Nephron progenitor cell (in vitro differentiated cells): Measurements from ENCODE around the gene GAA.

Experiments used
- DNase-seq: peaks from one replicate; pipeline ENCODE4 v3.0.0; 2021
- H3K27ac Mint-ChIP-seq: 2 replicates; pipeline ENCODE4 v1.8.0; 2021; ENCODE audit warnings: mild to moderate bottlenecking, moderate library complexity, mixed read lengths
- H3K27me3 Mint-ChIP-seq: 2 replicates; pipeline ENCODE4 v1.8.0; 2021; ENCODE audit warnings: mild to moderate bottlenecking, low read depth, mixed read lengths; ENCODE audit not compliant: poor library complexity
- H3K36me3 Mint-ChIP-seq: 2 replicates; pipeline ENCODE4 v1.8.0; 2021; ENCODE audit warnings: low read depth, mixed read lengths
- H3K4me1 Mint-ChIP-seq: 2 replicates; pipeline ENCODE4 v1.8.0; 2021; ENCODE audit warnings: mixed read lengths
- H3K4me3 Mint-ChIP-seq: 2 replicates; pipeline ENCODE4 v1.8.0; 2021; ENCODE audit warnings: mild to moderate bottlenecking, moderate library complexity, mixed read lengths
- H3K9me3 Mint-ChIP-seq: 2 replicates; pipeline ENCODE4 v1.8.0; 2021; ENCODE audit warnings: mild to moderate bottlenecking, moderate library complexity, mixed read lengths
- CTCF ChIP-seq: fragments of 200-600 bp; sonication (generic); IDR thresholded peaks from 2 replicates; pipeline ENCODE4 v1.5.0; 2021; ENCODE audit warnings: antibody characterized with exemption

GAA gene

GRCh38 chr17:80119271-80119791 lies 17.9 kb downstream of the GAA start:
- Mint-ChIP-seq H3K27ac (no peak overlapping the region), H3K4me1 (peaks cover 10% of the 10 kb centered on the region), H3K4me3 (no peak overlapping the region), H3K27me3 (peaks cover under 1% of the 10 kb centered on the region), H3K36me3 (peaks cover 24% of the 10 kb centered on the region), H3K9me3 (peaks cover 19% of the 10 kb centered on the region)
- DNase-seq = no peak
- no peak for TF ChIP-seq CTCF

- Mint-ChIP-seq H3K4me3 (no peak overlapping the region), H3K27ac (peak overlapping the region; percentile 42), H3K36me3 (peaks cover 19% of the 10 kb centered on the region), H3K27me3 (peaks cover 4% of the 10 kb centered on the region), H3K4me1 (peaks cover 14% of the 10 kb centered on the region), H3K9me3 (peaks cover 14% of the 10 kb centered on the region)
- no peak for DNase-seq
- TF ChIP-seq CTCF = no peak
Observed at GRCh38 chr17:80119839-80120238, 18.5 kb downstream of the GAA start.

- Mint-ChIP-seq H3K36me3 (no peaks in the 10 kb centered on the region), H3K27me3 (peaks cover 6% of the 10 kb centered on the region), H3K27ac (peak overlapping the region; percentile 31), H3K4me3 (no peak overlapping the region), H3K9me3 (no peaks in the 10 kb centered on the region), H3K4me1 (peaks cover 16% of the 10 kb centered on the region)
- no peak for DNase-seq
- no peak for TF ChIP-seq CTCF
Observed at GRCh38 chr17:80122026-80122575, 20.7 kb downstream of the GAA start.

GRCh38 chr17:80122926-80123505 lies 21.6 kb downstream of the GAA start:
- H3K36me3 Mint-ChIP-seq = no peaks in the 10 kb centered on the region
- H3K27ac Mint-ChIP-seq = no peak overlapping the region
- no peak overlapping the region for H3K4me3 Mint-ChIP-seq
- H3K27me3 Mint-ChIP-seq = peaks cover 9% of the 10 kb centered on the region
- TF ChIP-seq CTCF = no peak
- no peaks in the 10 kb centered on the region for H3K9me3 Mint-ChIP-seq
- peaks cover 16% of the 10 kb centered on the region for H3K4me1 Mint-ChIP-seq
- DNase-seq = no peak

GRCh38 chr17:80123791-80124190 lies 22.4 kb downstream of the GAA start:
- H3K4me3 Mint-ChIP-seq = no peak overlapping the region

More at GRCh38 chr17:80123791-80124190, 22.4 kb downstream of the GAA start:
- DNase-seq = no peak
- H3K4me1 Mint-ChIP-seq = peaks cover 16% of the 10 kb centered on the region
- H3K27ac Mint-ChIP-seq = no peak overlapping the region
- no peaks in the 10 kb centered on the region for H3K36me3 Mint-ChIP-seq
- no peaks in the 10 kb centered on the region for H3K9me3 Mint-ChIP-seq
- H3K27me3 Mint-ChIP-seq = peaks cover 10% of the 10 kb centered on the region
- no peak for TF ChIP-seq CTCF
